Activated naive CD8-positive, alpha-beta T cell (primary cell): ENCODE data around the gene LASP1NB.

Source experiments
- H3K27ac Mint-ChIP-seq: one replicate; pipeline ENCODE4 v1.8.0; 2021; ENCODE audit warnings: mixed read lengths
- H3K27me3 Mint-ChIP-seq: one replicate; pipeline ENCODE4 v1.8.0; 2021; ENCODE audit warnings: mixed read lengths
- H3K36me3 Mint-ChIP-seq: one replicate; pipeline ENCODE4 v1.8.0; 2021; ENCODE audit warnings: mixed read lengths
- H3K4me1 Mint-ChIP-seq: one replicate; pipeline ENCODE4 v1.8.0; 2021; ENCODE audit warnings: low read depth, mixed read lengths
- H3K4me3 Mint-ChIP-seq: one replicate; pipeline ENCODE4 v1.8.0; 2021; ENCODE audit warnings: mild to moderate bottlenecking, mixed read lengths
- H3K9me3 Mint-ChIP-seq: one replicate; pipeline ENCODE4 v1.8.0; 2021; ENCODE audit warnings: low read depth, mixed read lengths

LASP1NB gene

GRCh38 chr17:38891441-38891840 is 34.0 kb upstream of the LASP1NB start:
- Mint-ChIP-seq H3K4me3 (peak overlapping the region; percentile 73), H3K27ac (peak overlapping the region; percentile 94), H3K9me3 (no peaks in the 10 kb centered on the region), H3K36me3 (no peaks in the 10 kb centered on the region), H3K4me1 (peaks cover 78% of the 10 kb centered on the region), H3K27me3 (no peaks in the 10 kb centered on the region)

- Mint-ChIP-seq H3K9me3 (no peaks in the 10 kb centered on the region), H3K27me3 (no peaks in the 10 kb centered on the region), H3K4me1 (peaks cover 78% of the 10 kb centered on the region), H3K4me3 (peak overlapping the region; percentile 73), H3K36me3 (no peaks in the 10 kb centered on the region), H3K27ac (peak overlapping the region; percentile 94)
These were observed 33.3 kb upstream of the LASP1NB start for GRCh38 chr17:38892083-38892482.

GRCh38 chr17:38892620-38893019 is 32.8 kb upstream of the LASP1NB start:
- no peak overlapping the region for H3K4me3 Mint-ChIP-seq
- no peaks in the 10 kb centered on the region for H3K36me3 Mint-ChIP-seq
- H3K27me3 Mint-ChIP-seq, result no peaks in the 10 kb centered on the region

GRCh38 chr17:38893113-38893512 is 32.3 kb upstream of the LASP1NB start:
- Mint-ChIP-seq H3K4me3 (peak overlapping the region; percentile 27), H3K36me3 (no peaks in the 10 kb centered on the region), H3K4me1 (peaks cover 78% of the 10 kb centered on the region), H3K27ac (peak overlapping the region; percentile 73), H3K9me3 (no peaks in the 10 kb centered on the region), H3K27me3 (no peaks in the 10 kb centered on the region)

More at GRCh38 chr17:38892620-38893019, 32.8 kb upstream of the LASP1NB start:
- H3K4me1 Mint-ChIP-seq, result peaks cover 78% of the 10 kb centered on the region
- no peaks in the 10 kb centered on the region for H3K9me3 Mint-ChIP-seq
- H3K27ac Mint-ChIP-seq, result peak overlapping the region; percentile 94

GRCh38 chr17:38893607-38894006 is 31.8 kb upstream of the LASP1NB start:
- Mint-ChIP-seq H3K9me3 (no peaks in the 10 kb centered on the region), H3K27me3 (no peaks in the 10 kb centered on the region), H3K4me3 (no peak overlapping the region), H3K4me1 (peaks cover 80% of the 10 kb centered on the region), H3K36me3 (no peaks in the 10 kb centered on the region), H3K27ac (peak overlapping the region; percentile 83)

- H3K27me3 Mint-ChIP-seq, result no peaks in the 10 kb centered on the region
- no peaks in the 10 kb centered on the region for H3K36me3 Mint-ChIP-seq
- H3K9me3 Mint-ChIP-seq, result no peaks in the 10 kb centered on the region
- H3K4me1 Mint-ChIP-seq, result peaks cover 81% of the 10 kb centered on the region
- no peak overlapping the region for H3K4me3 Mint-ChIP-seq
- peak overlapping the region; percentile 83 for H3K27ac Mint-ChIP-seq
These were observed 31.1 kb upstream of the LASP1NB start for GRCh38 chr17:38894276-38894675.

GRCh38 chr17:38896346-38896954 is 29.0 kb upstream of the LASP1NB start:
- H3K36me3 Mint-ChIP-seq, result peaks cover 2% of the 10 kb centered on the region
- no peaks in the 10 kb centered on the region for H3K9me3 Mint-ChIP-seq
- peaks cover 77% of the 10 kb centered on the region for H3K4me1 Mint-ChIP-seq
- H3K27ac Mint-ChIP-seq, result peak overlapping the region; percentile 99
- no peaks in the 10 kb centered on the region for H3K27me3 Mint-ChIP-seq
- H3K4me3 Mint-ChIP-seq, result no peak overlapping the region

- Mint-ChIP-seq H3K36me3 (peaks cover 2% of the 10 kb centered on the region), H3K27me3 (no peaks in the 10 kb centered on the region), H3K4me1 (peaks cover 70% of the 10 kb centered on the region), H3K27ac (peak overlapping the region; percentile 99), H3K9me3 (no peaks in the 10 kb centered on the region), H3K4me3 (no peak overlapping the region)
These were observed 28.2 kb upstream of the LASP1NB start for GRCh38 chr17:38897176-38897575.

GRCh38 chr17:38897671-38898290 is 27.6 kb upstream of the LASP1NB start:
- Mint-ChIP-seq H3K27ac (peak overlapping the region; percentile 99), H3K36me3 (peaks cover 2% of the 10 kb centered on the region), H3K4me1 (peaks cover 65% of the 10 kb centered on the region), H3K4me3 (peak overlapping the region; percentile 88), H3K9me3 (no peaks in the 10 kb centered on the region), H3K27me3 (no peaks in the 10 kb centered on the region)

GRCh38 chr17:38898291-38898679 is 27.1 kb upstream of the LASP1NB start:
- peaks cover 2% of the 10 kb centered on the region for H3K36me3 Mint-ChIP-seq
- H3K27ac Mint-ChIP-seq, result peak overlapping the region; percentile 99
- H3K4me3 Mint-ChIP-seq, result peak overlapping the region; percentile 88
- no peaks in the 10 kb centered on the region for H3K27me3 Mint-ChIP-seq
- peaks cover 64% of the 10 kb centered on the region for H3K4me1 Mint-ChIP-seq
- H3K9me3 Mint-ChIP-seq, result no peaks in the 10 kb centered on the region

- Mint-ChIP-seq H3K27me3 (no peaks in the 10 kb centered on the region), H3K9me3 (no peaks in the 10 kb centered on the region), H3K4me3 (peak overlapping the region; percentile 88), H3K4me1 (peaks cover 64% of the 10 kb centered on the region), H3K36me3 (peaks cover 2% of the 10 kb centered on the region), H3K27ac (peak overlapping the region; percentile 99)
These were observed 26.5 kb upstream of the LASP1NB start for GRCh38 chr17:38898812-38899348.

- H3K36me3 Mint-ChIP-seq, result peaks cover 4% of the 10 kb centered on the region
- peak overlapping the region; percentile 99 for H3K27ac Mint-ChIP-seq
- H3K9me3 Mint-ChIP-seq, result no peaks in the 10 kb centered on the region
- H3K4me3 Mint-ChIP-seq, result peak overlapping the region; percentile 88
- no peaks in the 10 kb centered on the region for H3K27me3 Mint-ChIP-seq
- H3K4me1 Mint-ChIP-seq, result peaks cover 59% of the 10 kb centered on the region
These were observed 26.0 kb upstream of the LASP1NB start for GRCh38 chr17:38899421-38899820.

GRCh38 chr17:38900978-38901656 is 24.3 kb upstream of the LASP1NB start:
- Mint-ChIP-seq H3K4me1 (peaks cover 63% of the 10 kb centered on the region), H3K27me3 (no peaks in the 10 kb centered on the region), H3K9me3 (no peaks in the 10 kb centered on the region), H3K27ac (peak overlapping the region; percentile 79), H3K4me3 (peak overlapping the region; percentile 32), H3K36me3 (peaks cover 4% of the 10 kb centered on the region)

GRCh38 chr17:38903404-38903803 is 22.0 kb upstream of the LASP1NB start:
- Mint-ChIP-seq H3K27ac (peak overlapping the region; percentile 73), H3K36me3 (peaks cover 4% of the 10 kb centered on the region), H3K9me3 (no peaks in the 10 kb centered on the region), H3K4me1 (peaks cover 54% of the 10 kb centered on the region), H3K27me3 (no peaks in the 10 kb centered on the region), H3K4me3 (no peak overlapping the region)

GRCh38 chr17:38904892-38905291 is 20.5 kb upstream of the LASP1NB start:
- H3K27me3 Mint-ChIP-seq, result no peaks in the 10 kb centered on the region
- H3K27ac Mint-ChIP-seq, result no peak overlapping the region
- no peaks in the 10 kb centered on the region for H3K9me3 Mint-ChIP-seq
- no peak overlapping the region for H3K4me3 Mint-ChIP-seq
- peaks cover 42% of the 10 kb centered on the region for H3K4me1 Mint-ChIP-seq
- H3K36me3 Mint-ChIP-seq, result peaks cover 2% of the 10 kb centered on the region
